GM12801 (cell line): ENCODE results near the gene REXO1.

Source experiments
- TF ChIP-seq, protein P1 (sequence below): IDR thresholded peaks from one replicate; pipeline ENCODE4 v1.5.1; 2011; ENCODE audit warnings: control low read depth; ENCODE audit not compliant: insufficient read length; ENCODE audit errors: extremely low read depth

The REXO1 gene

GRCh38 chr19:1884291-1884718 is 36.0 kb upstream of the REXO1 start:
- TF ChIP-seq, protein P1, sequence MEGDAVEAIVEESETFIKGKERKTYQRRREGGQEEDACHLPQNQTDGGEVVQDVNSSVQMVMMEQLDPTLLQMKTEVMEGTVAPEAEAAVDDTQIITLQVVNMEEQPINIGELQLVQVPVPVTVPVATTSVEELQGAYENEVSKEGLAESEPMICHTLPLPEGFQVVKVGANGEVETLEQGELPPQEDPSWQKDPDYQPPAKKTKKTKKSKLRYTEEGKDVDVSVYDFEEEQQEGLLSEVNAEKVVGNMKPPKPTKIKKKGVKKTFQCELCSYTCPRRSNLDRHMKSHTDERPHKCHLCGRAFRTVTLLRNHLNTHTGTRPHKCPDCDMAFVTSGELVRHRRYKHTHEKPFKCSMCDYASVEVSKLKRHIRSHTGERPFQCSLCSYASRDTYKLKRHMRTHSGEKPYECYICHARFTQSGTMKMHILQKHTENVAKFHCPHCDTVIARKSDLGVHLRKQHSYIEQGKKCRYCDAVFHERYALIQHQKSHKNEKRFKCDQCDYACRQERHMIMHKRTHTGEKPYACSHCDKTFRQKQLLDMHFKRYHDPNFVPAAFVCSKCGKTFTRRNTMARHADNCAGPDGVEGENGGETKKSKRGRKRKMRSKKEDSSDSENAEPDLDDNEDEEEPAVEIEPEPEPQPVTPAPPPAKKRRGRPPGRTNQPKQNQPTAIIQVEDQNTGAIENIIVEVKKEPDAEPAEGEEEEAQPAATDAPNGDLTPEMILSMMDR: no peak

GRCh38 chr19:1883784-1884183 is 35.5 kb upstream of the REXO1 start:
- TF ChIP-seq, protein P1: no peak

- TF ChIP-seq, protein P1: no peak
These were observed 34.8 kb upstream of the REXO1 start for GRCh38 chr19:1882786-1883692.

- TF ChIP-seq, protein P1: no peak
These were observed 34.0 kb upstream of the REXO1 start for GRCh38 chr19:1882089-1882785.

GRCh38 chr19:1880611-1881392 is 32.5 kb upstream of the REXO1 start:
- TF ChIP-seq, protein P1: no peak

GRCh38 chr19:1875646-1876495 is 27.6 kb upstream of the REXO1 start:
- TF ChIP-seq, protein P1: no peak
